HepG2 (cell line): ENCODE measurements around the gene CYB5D1. TPM values are rescaled to one million over a fixed set of nuclear protein-coding genes. Genes with fewer than 3 reads are reported as not detected.

Source experiments
- ATAC-seq: fragments of 200-7000 bp; cut with Tn5 transposase; 3 replicates; pipeline ENCODE4 v1.9.1; 2020; ENCODE audit warnings: mild to moderate bottlenecking, moderate library complexity
- BruUV-seq: library from RNA; stranded (reverse); fragments of 400-500 nt; replicated peaks from 2 replicates; lab custom pipeline; 2021; lab: Mats Ljungman, UMichigan
- CTCF ChIA-PET: fragments of 300-600 bp; formaldehyde crosslinking; extraction: SDS; loops from one replicate; lab custom pipeline; 2021; ENCODE audit warnings: low total read pairs, inconsistent platforms, low intra/inter-chr PET ratio; lab: Yijun Ruan, JAX
- POLR2A ChIA-PET: fragments of 350-600 bp; sonication (Branson Sonifier 250); formaldehyde crosslinking; loops from one replicate; lab custom pipeline; 2020; ENCODE audit warnings: antibody characterized with exemption, inconsistent platforms; lab: Yijun Ruan, JAX
- DNase-seq: peaks from one replicate; pipeline ENCODE4 v3.0.0-alpha.2; 2015; ENCODE audit warnings: low spot score
- FAIRE-seq: peaks from 3 replicates; lab custom pipeline; 2011; peaks lifted over from hg19 to GRCh38; lab: Jason Lieb, UNC
- H2AFZ ChIP-seq: one replicate; pipeline ENCODE4 v1.6.1; 2011; ENCODE audit warnings: low read length, inconsistent platforms
- H3K27ac ChIP-seq: fragments of 300-600 bp; 3 replicates; pipeline ENCODE4 v1.8.0; 2011; ENCODE audit warnings: mixed run types, mild to moderate bottlenecking, mixed read lengths, low read length, inconsistent platforms; ENCODE audit not compliant: insufficient read depth; ENCODE audit errors: extremely low read length
- H3K27me3 ChIP-seq, 2 experiments: fragments of 200-600 bp in 1 of 2; 2 replicates in 1 of 2; 3 replicates in 1 of 2; pipeline versions ENCODE4 v1.6.0 to v1.8.0; 2011; ENCODE audit warnings: low read length in 2 of 2, mild to moderate bottlenecking in 2 of 2, moderate library complexity in 2 of 2, inconsistent platforms in 1 of 2; ENCODE audit not compliant: insufficient read depth in 2 of 2, control insufficient read depth in 1 of 2
- H3K36me3 ChIP-seq, 2 experiments: fragments of 200-600 bp in 1 of 2; replicated peaks in 1 of 2; 2 replicates in 1 of 2; 3 replicates in 1 of 2; pipeline versions ENCODE4 v1.5.1 to v1.8.0; 2011; ENCODE audit warnings: low read length in 2 of 2, inconsistent platforms in 1 of 2; ENCODE audit not compliant: insufficient read depth in 2 of 2, control insufficient read depth in 1 of 2
- H3K4me1 ChIP-seq: 2 replicates; pipeline ENCODE4 v1.5.1; 2012; ENCODE audit warnings: low read length, inconsistent platforms; ENCODE audit not compliant: insufficient read depth
- H3K4me2 ChIP-seq: 2 replicates; pipeline ENCODE4 v1.6.0; 2011; ENCODE audit warnings: low read depth, low read length, inconsistent platforms
- H3K4me3 ChIP-seq, 3 experiments: fragments of 200-600 bp in 1 of 3; sonication (generic), shearing (Covaris generic) in 1 of 3; replicated peaks in 1 of 3; 2 replicates each; pipeline ENCODE4 v1.5.1; 2011 to 2016; ENCODE audit warnings: low read length in 3 of 3, inconsistent platforms in 2 of 3, low read depth in 2 of 3, mild to moderate bottlenecking in 2 of 3, control low read depth in 1 of 3, mixed read lengths in 1 of 3; ENCODE audit not compliant: insufficient read depth in 1 of 3
- H3K79me2 ChIP-seq: one replicate; pipeline ENCODE4 v1.6.1; 2011; ENCODE audit warnings: low read length, inconsistent platforms; ENCODE audit not compliant: insufficient read depth
- H3K9ac ChIP-seq: 2 replicates; pipeline ENCODE4 v1.6.0; 2011; ENCODE audit warnings: mild to moderate bottlenecking, low read depth, low read length, inconsistent platforms; ENCODE audit not compliant: insufficient read depth
- H3K9me3 ChIP-seq: 2 replicates; pipeline ENCODE4 v1.5.1; 2012; ENCODE audit warnings: mild to moderate bottlenecking, low read length
- H4K20me1 ChIP-seq: 2 replicates; pipeline ENCODE4 v1.6.0; 2011; ENCODE audit warnings: inconsistent platforms, mild to moderate bottlenecking, low read length, moderate library complexity; ENCODE audit not compliant: insufficient read depth
- AGO2 ChIP-seq: fragments of 200-400 bp; formaldehyde crosslinking; optimal IDR thresholded peaks from 2 replicates; pipeline ENCODE3; 2017; ENCODE audit warnings: mild to moderate bottlenecking, low read depth, low read length, moderate library complexity
- GABPB1 ChIP-seq: IDR thresholded peaks from 2 replicates; pipeline ENCODE4 v1.6.1; 2016; ENCODE audit warnings: mild to moderate bottlenecking, missing genetic modification reagents, moderate library complexity, missing compliant biosample characterization
- HNRNPL ChIP-seq: fragments of 200-400 bp; formaldehyde crosslinking; IDR thresholded peaks from 2 replicates; pipeline ENCODE4 v1.6.1; 2017; ENCODE audit warnings: mild to moderate bottlenecking, low read depth, low read length
- KLF11 ChIP-seq: IDR thresholded peaks from 2 replicates; pipeline ENCODE4 v1.6.1; 2016; ENCODE audit warnings: missing compliant biosample characterization
- SIX1 ChIP-seq: sonication (generic); formaldehyde crosslinking; IDR thresholded peaks from 2 replicates; pipeline ENCODE4 v1.4.0; 2020; ENCODE audit warnings: missing genetic modification reagents, borderline replicate concordance
- SMAD1 ChIP-seq: sonication (generic); formaldehyde crosslinking; IDR thresholded peaks from 2 replicates; pipeline ENCODE4 v1.4.0; 2020; ENCODE audit warnings: missing genetic modification reagents, low read depth, mild to moderate bottlenecking, borderline replicate concordance
- SOX6 ChIP-seq, 2 experiments: fragments of 450-650 bp in 1 of 2; sonication (generic) in 1 of 2; formaldehyde crosslinking in 1 of 2; IDR thresholded peaks; 2 replicates each; pipeline versions ENCODE4 v1.4.0 to v1.6.1; 2017 to 2020; ENCODE audit warnings: antibody characterized with exemption in 1 of 2, mild to moderate bottlenecking in 1 of 2, missing genetic modification reagents in 1 of 2
- SSRP1 ChIP-seq: IDR thresholded peaks from 2 replicates; pipeline ENCODE4 v1.6.1; 2016; ENCODE audit warnings: control low read depth
- WGBS: methylation state at CpG from one replicate; pipeline ENCODE4 v1.1.6; 2017; ENCODE audit warnings: low lambda C conversion rate; 5-methylcytosine and 5-hydroxymethylcytosine counted together
- in situ Hi-C: cut with HindIII; loops from 2 replicates; pipeline ENCODE4 v1.10.0; 2017; ENCODE audit warnings: low pct_unique_long_range_greater_than_20kb; ENCODE audit not compliant: extremely low pct_ligation_motif_present
- intact Hi-C: fragments of 100-400 bp; cut with micrococcal nuclease; formaldehyde crosslinking; loops from one replicate; pipeline ENCODE4 v1.10.0; 2022; ENCODE audit not compliant: unreplicated experiment
- polyA plus RNA-seq, 8 experiments: library from polyadenylated mRNA; depleted of rRNA in 3 of 8; stranded (reverse) in 7 of 8; unstranded in 1 of 8; fragments of >200 nt; fragmentation: Illumina TruSeq in 4 of 8; extraction: Trizol in 4 of 8; gene quantifications; 2 replicates each; pipeline versions ENCODE4 v1.2.1 to v1.2.3, GENCODE V29; 2011 to 2016; ENCODE audit warnings: low read depth in 4 of 8, missing spikeins in 1 of 8, mixed read lengths in 1 of 8; ENCODE audit not compliant: insufficient read depth in 1 of 8
- total RNA-seq, 5 experiments: library from RNA; depleted of rRNA; stranded (reverse); fragments of >200 nt; fragmentation: Illumina TruSeq; extraction: Trizol; gene quantifications; 2 replicates each; pipeline ENCODE4 v1.2.3, GENCODE V29; 2016; ENCODE audit warnings: low read depth in 1 of 5
- TF ChIP-seq, protein P1 (sequence below): sonication (generic); formaldehyde crosslinking; IDR thresholded peaks from 2 replicates; pipeline ENCODE4 v1.9.0; 2021; ENCODE audit warnings: missing genetic modification reagents, mild to moderate bottlenecking, borderline replicate concordance
- TF ChIP-seq, protein P2 (sequence below), 2 experiments: fragments of 450-650 bp in 1 of 2; sonication (generic) in 1 of 2; formaldehyde crosslinking in 1 of 2; IDR thresholded peaks; 2 replicates each; pipeline versions ENCODE4 v1.6.1 to v1.8.0; 2016 to 2022; ENCODE audit warnings: antibody characterized with exemption in 1 of 2, mild to moderate bottlenecking in 1 of 2, missing genetic modification reagents in 1 of 2

Gene CYB5D1
- total and polyA plus RNA-seq, 2 of the 13 experiments (the other 11 are each of a cell fraction or from before 2014, with no cell fraction given), result 8.9 to 17.0 TPM

DNA sequence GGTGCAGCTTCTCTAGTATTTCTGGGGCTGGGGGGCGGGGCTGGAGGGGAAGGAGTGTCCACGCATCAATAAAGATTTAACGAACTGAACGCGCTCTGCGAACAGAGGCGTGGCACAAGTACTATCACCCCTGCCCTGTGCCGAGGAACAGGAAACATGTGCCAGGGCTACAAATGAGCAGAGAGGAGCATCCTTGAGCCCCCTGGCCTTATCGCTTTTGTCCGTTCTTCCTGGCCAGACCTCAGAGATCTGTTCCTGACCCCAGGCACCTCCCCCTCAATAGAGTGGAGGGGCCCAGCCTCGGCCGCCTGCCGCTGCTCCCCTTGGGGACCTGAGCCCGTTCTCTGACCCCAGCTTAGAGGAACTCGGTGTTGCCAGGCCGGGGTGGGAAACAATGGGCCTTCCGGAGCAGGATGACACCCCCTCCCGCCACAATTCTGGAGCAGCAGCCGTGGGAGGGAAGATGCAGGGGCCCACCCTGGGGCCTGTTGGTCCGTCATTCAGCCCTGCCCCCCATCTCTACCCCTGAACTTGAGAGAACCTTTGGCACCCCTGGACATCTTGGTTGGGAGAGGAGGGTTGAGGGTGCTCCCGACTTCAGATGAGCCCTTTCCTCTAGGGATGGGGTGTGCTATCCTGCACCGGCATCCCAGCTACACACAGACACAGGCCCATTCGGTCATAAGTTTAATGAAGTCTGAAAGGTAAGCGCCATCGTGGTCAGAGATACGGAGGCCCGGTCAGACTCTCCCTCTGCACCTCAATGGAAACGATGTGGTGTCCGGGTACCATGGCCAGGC lies 1.6 kb upstream of the CYB5D1 start:
- Histone ChIP-seq H3K27me3 (no peaks in the 10 kb centered on the region; a peak in 1 of 5 replicates), H2AFZ (no peak overlapping the region), H3K36me3 (peaks cover 9 to 18% of the 10 kb centered on the region in 2 experiments; a peak in 4 of 5 replicates), H3K4me3 (peak overlapping the region; percentile 59 to 83 (median 83)), H3K9ac (peak overlapping the region; percentile 80), H3K9me3 (no peaks in the 10 kb centered on the region), H3K79me2 (peaks cover 8% of the 10 kb centered on the region), H4K20me1 (peaks cover 4% of the 10 kb centered on the region), H3K27ac (peak overlapping the region; percentile 94), H3K4me2 (peak overlapping the region; percentile 98), H3K4me1 (peaks cover 41% of the 10 kb centered on the region)
- no TSS peak for BruUV-seq
- in situ Hi-C loops (loop anchor here (5.0 kb wide), 1 partner anchor 41 kb away; no protein-coding TSS in a partner anchor), intact Hi-C loops (loop anchor here (2.0 kb wide), 1 partner anchor 19 kb away; no protein-coding TSS in a partner anchor)
- FAIRE-seq, result no peak
- CTCF ChIA-PET, result interaction anchor here (3.3 kb wide), 1 partner anchor 33 kb away, joined by 9 read pairs; no protein-coding TSS in a partner anchor
- WGBS, result 47% methylated on average over 16 of the region's 29 CpGs
- peak; percentile 0; the same call in 2 of the 3 replicates for ATAC-seq
- no peak for DNase-seq
- POLR2A ChIA-PET, result interaction anchor here (1.0 to 3.1 kb wide), 13 partner anchors 12 to 365 kb away, joined by 3 to 104 read pairs (median 5); partner anchors contain the start of genes CHD3, KDM6B, RNF227 and TP53
- TF ChIP-seq SIX1, result no peak
- no peak for TF ChIP-seq SOX6 (IDR thresholded peaks at IDR 0.05)
- TF ChIP-seq SOX6 (CRISPR knock-in tag; IDR thresholded peaks at IDR 0.05), result 0 out of 2 replicates have a peak, but pooled peaks have one; percentile 17
- peak; percentile 18 for TF ChIP-seq AGO2
- 0 out of 2 replicates have a peak, but pooled peaks have one; percentile 7 for TF ChIP-seq KLF11 (CRISPR knock-in tag)
- TF ChIP-seq, protein P1, sequence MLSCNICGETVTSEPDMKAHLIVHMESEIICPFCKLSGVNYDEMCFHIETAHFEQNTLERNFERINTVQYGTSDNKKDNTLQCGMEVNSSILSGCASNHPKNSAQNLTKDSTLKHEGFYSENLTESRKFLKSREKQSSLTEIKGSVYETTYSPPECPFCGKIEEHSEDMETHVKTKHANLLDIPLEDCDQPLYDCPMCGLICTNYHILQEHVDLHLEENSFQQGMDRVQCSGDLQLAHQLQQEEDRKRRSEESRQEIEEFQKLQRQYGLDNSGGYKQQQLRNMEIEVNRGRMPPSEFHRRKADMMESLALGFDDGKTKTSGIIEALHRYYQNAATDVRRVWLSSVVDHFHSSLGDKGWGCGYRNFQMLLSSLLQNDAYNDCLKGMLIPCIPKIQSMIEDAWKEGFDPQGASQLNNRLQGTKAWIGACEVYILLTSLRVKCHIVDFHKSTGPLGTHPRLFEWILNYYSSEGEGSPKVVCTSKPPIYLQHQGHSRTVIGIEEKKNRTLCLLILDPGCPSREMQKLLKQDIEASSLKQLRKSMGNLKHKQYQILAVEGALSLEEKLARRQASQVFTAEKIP, result no peak
- TF ChIP-seq SSRP1, result peak; percentile 82; the same call in 1 of the 2 replicates
- TF ChIP-seq, protein P2, sequence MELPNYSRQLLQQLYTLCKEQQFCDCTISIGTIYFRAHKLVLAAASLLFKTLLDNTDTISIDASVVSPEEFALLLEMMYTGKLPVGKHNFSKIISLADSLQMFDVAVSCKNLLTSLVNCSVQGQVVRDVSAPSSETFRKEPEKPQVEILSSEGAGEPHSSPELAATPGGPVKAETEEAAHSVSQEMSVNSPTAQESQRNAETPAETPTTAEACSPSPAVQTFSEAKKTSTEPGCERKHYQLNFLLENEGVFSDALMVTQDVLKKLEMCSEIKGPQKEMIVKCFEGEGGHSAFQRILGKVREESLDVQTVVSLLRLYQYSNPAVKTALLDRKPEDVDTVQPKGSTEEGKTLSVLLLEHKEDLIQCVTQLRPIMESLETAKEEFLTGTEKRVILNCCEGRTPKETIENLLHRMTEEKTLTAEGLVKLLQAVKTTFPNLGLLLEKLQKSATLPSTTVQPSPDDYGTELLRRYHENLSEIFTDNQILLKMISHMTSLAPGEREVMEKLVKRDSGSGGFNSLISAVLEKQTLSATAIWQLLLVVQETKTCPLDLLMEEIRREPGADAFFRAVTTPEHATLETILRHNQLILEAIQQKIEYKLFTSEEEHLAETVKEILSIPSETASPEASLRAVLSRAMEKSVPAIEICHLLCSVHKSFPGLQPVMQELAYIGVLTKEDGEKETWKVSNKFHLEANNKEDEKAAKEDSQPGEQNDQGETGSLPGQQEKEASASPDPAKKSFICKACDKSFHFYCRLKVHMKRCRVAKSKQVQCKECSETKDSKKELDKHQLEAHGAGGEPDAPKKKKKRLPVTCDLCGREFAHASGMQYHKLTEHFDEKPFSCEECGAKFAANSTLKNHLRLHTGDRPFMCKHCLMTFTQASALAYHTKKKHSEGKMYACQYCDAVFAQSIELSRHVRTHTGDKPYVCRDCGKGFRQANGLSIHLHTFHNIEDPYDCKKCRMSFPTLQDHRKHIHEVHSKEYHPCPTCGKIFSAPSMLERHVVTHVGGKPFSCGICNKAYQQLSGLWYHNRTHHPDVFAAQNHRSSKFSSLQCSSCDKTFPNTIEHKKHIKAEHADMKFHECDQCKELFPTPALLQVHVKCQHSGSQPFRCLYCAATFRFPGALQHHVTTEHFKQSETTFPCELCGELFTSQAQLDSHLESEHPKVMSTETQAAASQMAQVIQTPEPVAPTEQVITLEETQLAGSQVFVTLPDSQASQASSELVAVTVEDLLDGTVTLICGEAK (IDR thresholded peaks at IDR 0.05), result no peak
- TF ChIP-seq, protein P2 (CRISPR knock-in tag; IDR thresholded peaks at IDR 0.05), result peak; percentile 47; the same call in 1 of the 2 replicates
- no peak for TF ChIP-seq GABPB1 (CRISPR knock-in tag)
- 0 out of 2 replicates have a peak, but pooled peaks have one; percentile 38 for TF ChIP-seq HNRNPL
- 0 out of 2 replicates have a peak, but pooled peaks have one; percentile 15 for TF ChIP-seq SMAD1 (CRISPR knock-in tag)
